HS-5 (cell line): ENCODE measurements around the gene KCNQ1OT1.

Experiments used
- DNase-seq: peaks from one replicate; pipeline ENCODE4 v3.0.0-alpha.2; 2012; ENCODE audit warnings: low read depth

The KCNQ1OT1 gene

GRCh38 chr11:2686360-2687222 is 13.2 kb downstream of the KCNQ1OT1 start:
- no peak for DNase-seq

GRCh38 chr11:2685566-2686359 is 14.0 kb downstream of the KCNQ1OT1 start:
- DNase-seq: no peak

- DNase-seq: no peak
These were observed 14.7 kb downstream of the KCNQ1OT1 start for GRCh38 chr11:2685051-2685450.

- DNase-seq: no peak
These were observed 15.2 kb downstream of the KCNQ1OT1 start for GRCh38 chr11:2684581-2684980.

- no peak for DNase-seq
These were observed 16.0 kb downstream of the KCNQ1OT1 start for GRCh38 chr11:2683806-2684205.

GRCh38 chr11:2681408-2682145 is 18.2 kb downstream of the KCNQ1OT1 start:
- no peak for DNase-seq

- no peak for DNase-seq
These were observed 20.6 kb downstream of the KCNQ1OT1 start for GRCh38 chr11:2679011-2679676.

- no peak for DNase-seq
These were observed 21.4 kb downstream of the KCNQ1OT1 start for GRCh38 chr11:2678396-2678795.

GRCh38 chr11:2677127-2677526 is 22.7 kb downstream of the KCNQ1OT1 start:
- no peak for DNase-seq

- no peak for DNase-seq
These were observed 24.3 kb downstream of the KCNQ1OT1 start for GRCh38 chr11:2675540-2675939.

GRCh38 chr11:2674658-2675131 is 25.1 kb downstream of the KCNQ1OT1 start:
- no peak for DNase-seq

GRCh38 chr11:2673871-2674471 is 25.8 kb downstream of the KCNQ1OT1 start:
- DNase-seq: no peak

GRCh38 chr11:2673250-2673610 is 26.6 kb downstream of the KCNQ1OT1 start:
- DNase-seq: no peak

- no peak for DNase-seq
These were observed 27.1 kb downstream of the KCNQ1OT1 start for GRCh38 chr11:2672553-2673249.

- no peak for DNase-seq
These were observed 28.0 kb downstream of the KCNQ1OT1 start for GRCh38 chr11:2671748-2672147.

- DNase-seq: no peak
These were observed 29.2 kb downstream of the KCNQ1OT1 start for GRCh38 chr11:2670541-2671100.

GRCh38 chr11:2669634-2670469 is 29.9 kb downstream of the KCNQ1OT1 start:
- no peak for DNase-seq

GRCh38 chr11:2668876-2669275 is 30.9 kb downstream of the KCNQ1OT1 start:
- no peak for DNase-seq

- no peak for DNase-seq
These were observed 31.9 kb downstream of the KCNQ1OT1 start for GRCh38 chr11:2667940-2668339.
